Bone marrow (tissue), 2 donors: ENCODE results near the gene FXYD2.
"Not testable (repeated sequence)": the region's sequence is repeated elsewhere in the genome, so short reads cannot be mapped to it uniquely, and the experiment has no call there.

Experiments
- DNase-seq, 2 donors: peaks; one replicate each; lab custom pipeline; 2025; lab: John Stamatoyannopoulos, UW

Gene FXYD2

GRCh38 chr11:117824571-117825537 is at the start of gene FXYD2:
Gene FXYD2, minus strand, starts transcription at chr11:117824744. Its CDS starts 66 bp downstream, at chr11:117824678.
- no peak for DNase-seq

GRCh38 chr11:117873828-117874125 is 49.2 kb upstream of the FXYD2 start:
- no peak for DNase-seq

- DNase-seq: no peak
These were observed 48.7 kb upstream of the FXYD2 start for GRCh38 chr11:117872975-117873827.

DNA sequence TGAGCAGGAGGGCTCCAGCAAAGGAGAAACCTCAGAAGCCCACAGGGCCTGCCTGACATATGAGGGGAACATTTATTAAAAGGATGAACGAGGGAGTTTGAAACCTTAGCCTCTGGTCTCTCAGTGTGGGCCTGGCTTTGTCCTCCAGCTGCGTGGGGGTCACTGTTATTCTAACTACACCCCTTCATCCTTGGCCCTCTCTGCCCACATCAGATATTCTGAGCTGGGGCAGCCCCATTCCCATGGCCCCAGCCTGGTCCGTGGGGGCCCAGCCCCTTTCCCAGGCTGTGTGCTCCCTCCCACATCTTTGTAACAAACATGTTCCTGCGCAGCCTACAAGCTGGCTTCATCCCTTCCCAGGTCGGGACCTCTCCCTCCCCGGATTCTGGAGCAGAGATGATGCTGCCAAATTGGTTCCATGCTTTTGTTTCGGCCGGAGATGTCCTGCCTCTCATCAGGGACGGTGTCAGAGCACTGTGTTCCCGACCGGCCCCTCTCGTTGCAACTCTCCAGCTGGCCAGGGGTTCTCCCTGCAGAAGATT is 47.9 kb upstream of the FXYD2 start:
- DNase-seq: no peak

DNA sequence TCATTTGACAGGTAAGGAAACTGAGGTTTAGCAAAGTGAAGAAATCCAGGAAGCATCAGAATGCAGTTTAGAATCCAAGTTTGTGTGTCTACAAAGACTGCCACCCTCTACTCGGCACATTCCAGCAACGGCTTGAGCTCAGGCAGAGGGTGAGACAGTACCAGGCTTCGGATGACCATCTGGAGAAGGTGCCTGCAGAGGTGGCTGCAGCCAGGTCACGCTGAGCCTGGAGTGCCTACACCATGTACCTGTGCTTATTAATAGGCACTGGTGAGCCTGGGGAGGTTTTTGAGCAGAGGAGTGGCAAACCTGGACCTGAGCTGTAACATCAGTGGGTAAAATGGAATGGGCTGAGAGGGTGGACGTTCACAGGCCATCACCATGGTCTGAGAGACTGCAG is 47.2 kb upstream of the FXYD2 start:
- no peak for DNase-seq

- DNase-seq: no peak
These were observed 46.6 kb upstream of the FXYD2 start for GRCh38 chr11:117871160-117871559.

GRCh38 chr11:117870103-117870952 is 45.8 kb upstream of the FXYD2 start:
- no peak for DNase-seq

- DNase-seq: no peak
These were observed 45.1 kb upstream of the FXYD2 start for GRCh38 chr11:117869604-117870003.

DNA sequence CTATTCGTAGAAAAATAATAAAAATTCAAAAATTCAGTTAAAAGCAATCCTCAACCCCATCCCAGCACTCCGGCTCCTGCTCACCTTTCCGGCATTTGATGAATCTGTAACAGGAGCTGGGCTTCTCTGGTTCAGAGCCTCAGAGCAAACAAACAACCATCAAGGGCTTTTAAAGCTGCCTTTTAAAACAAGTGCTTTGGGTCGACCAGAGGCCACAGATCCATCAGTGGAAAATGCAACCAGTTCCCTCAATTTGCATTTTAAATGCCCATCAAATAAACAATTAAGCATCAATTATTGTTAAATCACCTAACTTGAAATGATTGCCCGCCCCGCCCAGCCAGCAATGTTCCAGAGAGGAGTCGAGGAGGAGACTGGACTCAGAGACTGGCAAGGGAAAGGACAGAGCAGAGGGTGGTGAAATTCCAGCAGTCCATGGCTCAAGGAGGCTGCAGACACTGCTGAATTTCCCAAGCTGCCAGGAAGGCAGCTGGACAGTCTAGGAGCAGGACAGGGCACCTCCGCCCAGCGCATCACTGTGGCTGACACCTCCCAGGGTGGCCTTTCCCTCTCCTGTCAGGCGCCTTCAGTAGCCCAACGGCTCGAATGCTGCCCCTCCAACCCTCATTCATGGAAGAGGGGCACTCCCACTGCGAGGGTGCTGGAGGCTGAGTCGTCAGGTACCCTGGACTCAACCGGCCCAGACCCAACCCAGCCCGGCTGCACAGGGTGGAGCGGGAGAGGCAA is 44.4 kb upstream of the FXYD2 start:
- DNase-seq: no peak

GRCh38 chr11:117868088-117868487 is 43.5 kb upstream of the FXYD2 start:
- no peak for DNase-seq

GRCh38 chr11:117866526-117866925 is 42.0 kb upstream of the FXYD2 start:
- DNase-seq: no peak

GRCh38 chr11:117865546-117865945 is 41.0 kb upstream of the FXYD2 start:
- DNase-seq: not testable (repeated sequence)

DNA sequence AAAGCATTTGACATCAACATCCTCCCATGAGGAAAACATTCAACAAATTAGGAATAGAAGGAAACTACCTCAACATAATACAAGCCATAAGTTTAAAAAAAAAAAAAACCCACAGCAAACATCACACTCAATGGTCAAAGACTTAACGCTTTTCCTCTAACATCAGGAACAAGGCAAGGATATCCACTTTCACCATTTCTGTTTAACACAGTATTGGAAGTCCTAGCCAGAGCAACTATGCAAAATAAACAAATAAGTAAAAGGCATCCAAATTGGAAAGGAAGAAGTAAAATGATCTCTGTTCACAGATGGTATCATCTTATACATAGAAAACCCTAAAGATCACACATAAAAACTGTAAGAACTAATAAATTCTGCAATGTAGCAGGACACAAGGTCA is 38.8 kb upstream of the FXYD2 start:
- no peak for DNase-seq

DNA sequence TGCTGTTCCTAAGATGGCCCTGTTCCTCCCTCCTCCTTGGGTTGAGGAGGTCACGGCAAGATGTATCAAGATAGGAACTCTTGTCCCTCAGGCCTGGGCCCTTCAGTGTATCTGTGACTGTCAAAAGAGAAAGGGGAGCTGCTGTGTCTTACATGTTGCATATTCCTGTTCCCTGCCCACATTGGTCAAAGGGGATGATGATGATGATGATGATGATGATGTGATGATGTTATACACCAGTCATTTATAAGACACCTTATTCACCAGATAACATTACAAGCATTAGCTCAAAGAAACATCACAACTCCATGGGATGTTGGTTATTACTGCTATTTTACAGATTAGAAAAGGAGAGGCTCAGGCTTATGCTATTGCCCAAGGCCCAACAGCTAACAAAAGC is 38.2 kb upstream of the FXYD2 start:
- no peak for DNase-seq

- DNase-seq: no peak
These were observed 37.6 kb upstream of the FXYD2 start for GRCh38 chr11:117862019-117862725.

DNA sequence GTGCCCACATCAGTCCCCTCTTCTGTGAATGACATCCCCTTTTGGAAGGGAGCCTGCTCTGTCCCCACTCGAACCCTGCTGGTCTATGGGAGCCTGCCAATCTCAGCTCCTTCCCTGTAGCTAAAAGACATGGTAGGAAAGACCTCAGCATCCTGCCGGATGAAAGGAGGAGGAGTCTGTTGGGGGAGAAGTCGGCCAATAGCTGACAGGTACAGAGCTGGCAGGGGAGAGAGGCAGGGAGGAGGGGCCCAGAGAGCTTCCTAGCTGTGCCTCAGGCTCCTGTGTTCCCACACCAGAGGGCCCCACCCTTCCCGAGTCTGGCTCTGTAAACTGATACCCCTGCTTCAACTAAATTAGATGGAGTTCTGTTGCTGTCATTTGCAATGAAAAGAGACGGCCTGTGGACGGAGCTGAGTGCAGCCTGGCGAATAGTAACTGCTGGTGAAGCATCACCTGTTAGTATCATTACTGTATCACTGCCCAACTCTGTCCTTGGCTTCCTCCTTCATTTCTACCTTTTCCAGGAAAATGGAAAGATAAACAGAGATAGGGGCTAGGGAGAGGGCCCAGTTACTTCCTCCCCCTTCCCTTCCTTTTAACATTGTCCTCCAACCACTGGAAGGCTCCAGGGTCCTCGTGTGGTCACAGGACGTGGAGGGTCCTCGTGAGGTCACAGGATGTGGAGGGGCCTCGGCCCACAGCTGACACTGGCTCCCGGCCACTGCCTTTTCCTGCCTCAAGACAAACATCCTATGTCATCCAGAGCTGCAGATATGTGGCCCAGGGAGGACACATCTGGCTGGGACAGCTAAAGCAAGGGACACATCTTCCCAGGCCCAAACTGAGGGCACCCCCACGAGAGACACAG is 36.8 kb upstream of the FXYD2 start:
- no peak for DNase-seq

GRCh38 chr11:117860139-117860538 is 35.6 kb upstream of the FXYD2 start:
- DNase-seq: no peak

GRCh38 chr11:117859488-117860112 is 35.1 kb upstream of the FXYD2 start:
- no peak for DNase-seq

DNA sequence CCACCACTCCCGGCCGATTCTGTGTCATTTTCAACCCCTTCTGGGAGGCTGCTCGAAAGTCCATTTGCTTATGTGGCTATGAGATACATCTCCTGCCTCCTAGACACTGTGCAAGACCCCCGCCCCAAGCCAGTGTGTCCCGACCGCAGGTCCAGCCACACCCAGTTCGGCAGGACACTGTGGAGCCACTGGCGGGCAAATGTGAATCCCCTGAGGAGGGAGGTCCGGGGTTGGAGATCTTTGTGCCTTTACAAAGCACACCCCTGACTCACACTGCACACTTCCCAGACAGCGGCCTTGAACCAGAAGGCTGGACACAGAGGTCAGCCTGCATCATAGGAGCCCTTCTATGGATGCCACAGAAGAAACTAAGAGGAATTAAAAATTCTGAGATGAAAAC is 34.5 kb upstream of the FXYD2 start:
- no peak for DNase-seq
